ENCODE measurements around the gene IMMP2L. TPM values are rescaled to one million over a fixed set of nuclear protein-coding genes. Genes with fewer than 3 reads are reported as not detected.

Gene IMMP2L
- total RNA-seq, 2 experiments from 2014 or later = 8.9 to 18.7 TPM

GRCh38 chr7:111358915-111359314, 203.4 kb downstream of the IMMP2L start:
- Mint-ChIP-seq H3K4me1 (ENCODE audit: low read depth) (no peaks in the 10 kb centered on the region), H3K9me3 (no peaks in the 10 kb centered on the region), H3K27me3 (no peaks in the 10 kb centered on the region), H3K36me3 (ENCODE audit: low read depth) (no peaks in the 10 kb centered on the region), H3K27ac (no peak overlapping the region), H3K4me3 (no peak overlapping the region)
- Histone ChIP-seq H3K4me1 (ENCODE audit: insufficient read depth, low read length) (no peaks in the 10 kb centered on the region), H3K27me3 (ENCODE audit: control insufficient read depth in 1 of 2, insufficient read depth in 2 of 2, low read length in 2 of 2) (no peaks in the 10 kb centered on the region), H3K36me3 (ENCODE audit: insufficient read depth, low read length) (no peaks in the 10 kb centered on the region), H3K4me3 (ENCODE audit: low read length) (no peak overlapping the region), H3K27ac (ENCODE audit: low read depth in 1 of 2, low read length in 2 of 2) (no peak overlapping the region), H3K9me3 (ENCODE audit: control insufficient read depth in 1 of 2, insufficient read depth in 1 of 2, low read length in 2 of 2) (no peaks in the 10 kb centered on the region)
- CTCF ChIA-PET = no interaction called here
- ATAC-seq (ENCODE audit: poor library complexity) = no peak
- POLR2A ChIA-PET = no interaction called here
- no peak for DNase-seq
- TF ChIP-seq CTCF (IDR thresholded peaks at IDR 0.05) = no peak
- intact Hi-C loops (cut with DNase I, micrococcal nuclease) = no loop called here

GRCh38 chr7:111357691-111358090, 204.6 kb downstream of the IMMP2L start:
- ATAC-seq (ENCODE audit: poor library complexity) = no peak
- Histone ChIP-seq H3K4me1 (ENCODE audit: insufficient read depth, low read length) (no peaks in the 10 kb centered on the region), H3K36me3 (ENCODE audit: insufficient read depth, low read length) (no peaks in the 10 kb centered on the region), H3K27me3 (ENCODE audit: control insufficient read depth in 1 of 2, insufficient read depth in 2 of 2, low read length in 2 of 2) (no peaks in the 10 kb centered on the region), H3K9me3 (ENCODE audit: control insufficient read depth in 1 of 2, insufficient read depth in 1 of 2, low read length in 2 of 2) (no peaks in the 10 kb centered on the region), H3K27ac (ENCODE audit: low read depth in 1 of 2, low read length in 2 of 2) (no peak overlapping the region), H3K4me3 (ENCODE audit: low read length) (no peak overlapping the region)
- intact Hi-C loops (cut with DNase I, micrococcal nuclease) = no loop called here
- no peak for DNase-seq
- Mint-ChIP-seq H3K36me3 (ENCODE audit: low read depth) (peaks cover 4% of the 10 kb centered on the region), H3K4me3 (no peak overlapping the region), H3K9me3 (peaks cover 4% of the 10 kb centered on the region), H3K4me1 (ENCODE audit: low read depth) (no peaks in the 10 kb centered on the region), H3K27ac (no peak overlapping the region), H3K27me3 (no peaks in the 10 kb centered on the region)
- CTCF ChIA-PET = no interaction called here
- TF ChIP-seq CTCF (IDR thresholded peaks at IDR 0.05) = no peak
- POLR2A ChIA-PET = no interaction called here

- POLR2A ChIA-PET = no interaction called here
- no peak overlapping the region for H3K4me3 ChIP-seq (ENCODE audit: low read length)
Measured at GRCh38 chr7:111356941-111357340, 205.4 kb downstream of the IMMP2L start.

More at GRCh38 chr7:111356941-111357340, 205.4 kb downstream of the IMMP2L start:
- CTCF ChIA-PET = no interaction called here
- H3K4me3 Mint-ChIP-seq = no peak overlapping the region
- H3K9me3 ChIP-seq (ENCODE audit: control insufficient read depth in 1 of 2, insufficient read depth in 1 of 2, low read length in 2 of 2) = no peaks in the 10 kb centered on the region
- intact Hi-C loops (cut with DNase I, micrococcal nuclease) = no loop called here
- no peaks in the 10 kb centered on the region for H3K27me3 ChIP-seq (ENCODE audit: control insufficient read depth in 1 of 2, insufficient read depth in 2 of 2, low read length in 2 of 2)
- no peak overlapping the region for H3K27ac ChIP-seq (ENCODE audit: low read depth in 1 of 2, low read length in 2 of 2)
- no peaks in the 10 kb centered on the region for H3K4me1 ChIP-seq (ENCODE audit: insufficient read depth, low read length)
- TF ChIP-seq CTCF (IDR thresholded peaks at IDR 0.05) = no peak
- H3K36me3 ChIP-seq (ENCODE audit: insufficient read depth, low read length) = no peaks in the 10 kb centered on the region
- H3K27me3 Mint-ChIP-seq = no peaks in the 10 kb centered on the region
- no peaks in the 10 kb centered on the region for H3K4me1 Mint-ChIP-seq (ENCODE audit: low read depth)
- no peak for DNase-seq
- peaks cover 5% of the 10 kb centered on the region for H3K36me3 Mint-ChIP-seq (ENCODE audit: low read depth)
- no peak for ATAC-seq (ENCODE audit: poor library complexity)
- peaks cover 8% of the 10 kb centered on the region for H3K9me3 Mint-ChIP-seq
- H3K27ac Mint-ChIP-seq = no peak overlapping the region
